Astrocyte (in vitro differentiated cells and primary cell): ENCODE data around the gene JADE1. TPM values are rescaled to one million over a fixed set of nuclear protein-coding genes. Genes with fewer than 3 reads are reported as not detected.
A peak's percentile ranks its signal among the peaks of the same experiment; 100 is the strongest.

ENCODE experiments used
- DNase-seq: peaks from one replicate; pipeline ENCODE4 v3.0.0-alpha.2; 2010; ENCODE audit warnings: low read depth
- FAIRE-seq: peaks from 2 replicates; lab custom pipeline; 2011; peaks lifted over from hg19 to GRCh38; lab: Jason Lieb, UNC
- H2AFZ ChIP-seq: 2 replicates; pipeline ENCODE4 v1.6.0; 2012; ENCODE audit warnings: low read depth, low read length, inconsistent platforms
- H3K27ac ChIP-seq: 2 replicates; pipeline ENCODE4 v1.5.1; 2011; ENCODE audit warnings: low read depth, low read length, inconsistent platforms
- H3K27me3 ChIP-seq: 2 replicates; pipeline ENCODE4 v1.6.0; 2011; ENCODE audit warnings: low read length, inconsistent platforms; ENCODE audit not compliant: insufficient read depth
- H3K36me3 ChIP-seq: 2 replicates; pipeline ENCODE4 v1.5.1; 2011; ENCODE audit warnings: low read length, inconsistent platforms; ENCODE audit not compliant: insufficient read depth
- H3K4me1 ChIP-seq: 2 replicates; pipeline ENCODE4 v1.5.1; 2011; ENCODE audit warnings: low read length, inconsistent platforms; ENCODE audit not compliant: insufficient read depth
- H3K4me2 ChIP-seq: 2 replicates; pipeline ENCODE4 v1.6.0; 2012; ENCODE audit warnings: low read length, inconsistent platforms
- H3K4me3 ChIP-seq: 2 replicates; pipeline ENCODE4 v1.5.1; 2011; ENCODE audit warnings: low read depth, mild to moderate bottlenecking, low read length, inconsistent platforms; ENCODE audit not compliant: insufficient read depth
- H3K79me2 ChIP-seq: 2 replicates; pipeline ENCODE4 v1.6.0; 2012; ENCODE audit warnings: mild to moderate bottlenecking, low read length, inconsistent platforms; ENCODE audit not compliant: insufficient read depth
- H3K9ac ChIP-seq: 2 replicates; pipeline ENCODE4 v1.6.0; 2012; ENCODE audit warnings: mild to moderate bottlenecking, low read length, inconsistent platforms
- H3K9me3 ChIP-seq: 2 replicates; pipeline ENCODE4 v1.5.1; 2012; ENCODE audit warnings: low read depth, mild to moderate bottlenecking, low read length, inconsistent platforms; ENCODE audit not compliant: insufficient read depth
- H4K20me1 ChIP-seq: 2 replicates; pipeline ENCODE4 v1.6.0; 2012; ENCODE audit warnings: low read length, inconsistent platforms; ENCODE audit not compliant: insufficient read depth
- H3K27ac Mint-ChIP-seq: one replicate; pipeline ENCODE4 v1.8.0; 2021; ENCODE audit warnings: mild to moderate bottlenecking, mixed read lengths; ENCODE audit not compliant: unreplicated experiment
- H3K27me3 Mint-ChIP-seq: one replicate; pipeline ENCODE4 v1.8.0; 2021; ENCODE audit warnings: low read depth, mixed read lengths; ENCODE audit not compliant: unreplicated experiment
- H3K36me3 Mint-ChIP-seq: one replicate; pipeline ENCODE4 v1.8.0; 2021; ENCODE audit warnings: low read depth, mixed read lengths; ENCODE audit not compliant: unreplicated experiment
- H3K4me1 Mint-ChIP-seq: one replicate; pipeline ENCODE4 v1.8.0; 2021; ENCODE audit warnings: low read depth, mixed read lengths; ENCODE audit not compliant: unreplicated experiment
- H3K4me3 Mint-ChIP-seq: one replicate; pipeline ENCODE4 v1.8.0; 2021; ENCODE audit warnings: mild to moderate bottlenecking, moderate library complexity, mixed read lengths; ENCODE audit not compliant: unreplicated experiment
- H3K9me3 Mint-ChIP-seq: one replicate; pipeline ENCODE4 v1.8.0; 2021; ENCODE audit warnings: mild to moderate bottlenecking, mixed read lengths; ENCODE audit not compliant: unreplicated experiment
- CTCF ChIP-seq: IDR thresholded peaks from 2 replicates; pipeline ENCODE4 v1.5.1; 2011; ENCODE audit warnings: low read depth, mild to moderate bottlenecking, inconsistent platforms, low read length, moderate library complexity; ENCODE audit not compliant: insufficient read depth
- EZH2 ChIP-seq: IDR thresholded peaks from 2 replicates; pipeline ENCODE4 v1.6.1; 2012; ENCODE audit warnings: mild to moderate bottlenecking, low read length, inconsistent platforms; ENCODE audit not compliant: insufficient read depth
- total RNA-seq: library from RNA; stranded (reverse); gene quantifications from 2 replicates; pipeline ENCODE4 v1.2.1, GENCODE V29; 2021

The JADE1 gene
- total RNA-seq, 1 donor from 2014 or later: 88.3 TPM

- Histone ChIP-seq H3K27ac (no peak overlapping the region), H2AFZ (no peak overlapping the region), H3K4me3 (no peak overlapping the region), H3K27me3 (no peaks in the 10 kb centered on the region), H3K4me2 (no peak overlapping the region), H3K9me3 (no peaks in the 10 kb centered on the region), H3K4me1 (no peaks in the 10 kb centered on the region), H3K9ac (no peak overlapping the region), H3K36me3 (peaks cover 51% of the 10 kb centered on the region), H4K20me1 (peaks cover 36% of the 10 kb centered on the region), H3K79me2 (peaks cover 40% of the 10 kb centered on the region)
- peak overlapping the region; percentile 50 for H3K27ac Mint-ChIP-seq
- DNase-seq: no peak
- H3K9me3 Mint-ChIP-seq: no peaks in the 10 kb centered on the region
- H3K4me1 Mint-ChIP-seq: peaks cover 18% of the 10 kb centered on the region
- H3K4me3 Mint-ChIP-seq: no peak overlapping the region
- H3K27me3 Mint-ChIP-seq: no peaks in the 10 kb centered on the region
- no peak for FAIRE-seq
- H3K36me3 Mint-ChIP-seq: peaks cover 47% of the 10 kb centered on the region
- TF ChIP-seq CTCF (no peak), EZH2 (no peak)
Measured at GRCh38 chr4:128846063-128846462, 36.6 kb downstream of the JADE1 start.

- DNase-seq: no peak
- Mint-ChIP-seq H3K27me3 (no peaks in the 10 kb centered on the region), H3K4me3 (no peak overlapping the region), H3K9me3 (no peaks in the 10 kb centered on the region), H3K36me3 (peaks cover 50% of the 10 kb centered on the region), H3K27ac (peak overlapping the region; percentile 73), H3K4me1 (peaks cover 12% of the 10 kb centered on the region)
- TF ChIP-seq EZH2: no peak
- no peak for TF ChIP-seq CTCF
- H3K4me2 ChIP-seq: no peak overlapping the region
- H3K36me3 ChIP-seq: peaks cover 54% of the 10 kb centered on the region
- H3K27me3 ChIP-seq: no peaks in the 10 kb centered on the region
- H3K9ac ChIP-seq: no peak overlapping the region
- H3K4me1 ChIP-seq: no peaks in the 10 kb centered on the region
- no peaks in the 10 kb centered on the region for H3K9me3 ChIP-seq
- H3K79me2 ChIP-seq: peaks cover 29% of the 10 kb centered on the region
- no peak overlapping the region for H3K4me3 ChIP-seq
- no peak for FAIRE-seq
- no peak overlapping the region for H2AFZ ChIP-seq
- peaks cover 27% of the 10 kb centered on the region for H4K20me1 ChIP-seq
- no peak overlapping the region for H3K27ac ChIP-seq
Measured at GRCh38 chr4:128847082-128847724, 37.7 kb downstream of the JADE1 start.

GRCh38 chr4:128848461-128848860 lies 39.0 kb downstream of the JADE1 start:
- Histone ChIP-seq H3K4me2 (no peak overlapping the region), H3K9me3 (no peaks in the 10 kb centered on the region), H3K79me2 (peaks cover 26% of the 10 kb centered on the region), H4K20me1 (peaks cover 27% of the 10 kb centered on the region), H3K27ac (no peak overlapping the region), H3K4me1 (no peaks in the 10 kb centered on the region), H3K4me3 (no peak overlapping the region), H3K9ac (no peak overlapping the region), H2AFZ (no peak overlapping the region), H3K27me3 (no peaks in the 10 kb centered on the region), H3K36me3 (peaks cover 58% of the 10 kb centered on the region)
- Mint-ChIP-seq H3K4me1 (peaks cover 13% of the 10 kb centered on the region), H3K27me3 (no peaks in the 10 kb centered on the region), H3K4me3 (no peak overlapping the region), H3K9me3 (no peaks in the 10 kb centered on the region), H3K27ac (peak overlapping the region; percentile 21), H3K36me3 (peaks cover 46% of the 10 kb centered on the region)
- TF ChIP-seq CTCF (no peak), EZH2 (no peak)
- FAIRE-seq (no peak), DNase-seq (no peak)
